GM12891 (cell line): ENCODE results near the gene CFB.
"Not testable (repeated sequence)": the region's sequence is repeated elsewhere in the genome, so short reads cannot be mapped to it uniquely, and the experiment has no call there.

Experiments
- DNase-seq: peaks from one replicate; pipeline ENCODE4 v3.0.0; 2011; ENCODE audit warnings: low spot score; ENCODE audit not compliant: insufficient read length
- FAIRE-seq: peaks from 2 replicates; lab custom pipeline; 2011; peaks lifted over from hg19 to GRCh38; lab: Jason Lieb, UNC
- PAX5 ChIP-seq: IDR thresholded peaks from 2 replicates; pipeline ENCODE4 v1.6.1; 2011; ENCODE audit warnings: low read length, moderate library complexity, mild to moderate bottlenecking; ENCODE audit not compliant: insufficient read depth, severe bottlenecking
- POLR2A ChIP-seq: IDR thresholded peaks from 2 replicates; pipeline ENCODE4 v1.6.1; 2011; ENCODE audit warnings: low read depth, low read length, control low read depth
- POLR2AphosphoS5 ChIP-seq: IDR thresholded peaks from 2 replicates; pipeline ENCODE4 v1.6.1; 2011; ENCODE audit warnings: low read depth, low read length, control low read depth
- POU2F2 ChIP-seq: IDR thresholded peaks from 2 replicates; pipeline ENCODE4 v1.6.1; 2011; ENCODE audit warnings: low read depth, mild to moderate bottlenecking, control low read depth, low read length, moderate library complexity
- SPI1 ChIP-seq: IDR thresholded peaks from 2 replicates; pipeline ENCODE4 v1.6.1; 2011; ENCODE audit warnings: low read depth, low read length, control low read depth
- TAF1 ChIP-seq: IDR thresholded peaks from 2 replicates; pipeline ENCODE4 v1.6.1; 2011; ENCODE audit warnings: low read depth, low read length, control low read depth

Gene CFB

DNA sequence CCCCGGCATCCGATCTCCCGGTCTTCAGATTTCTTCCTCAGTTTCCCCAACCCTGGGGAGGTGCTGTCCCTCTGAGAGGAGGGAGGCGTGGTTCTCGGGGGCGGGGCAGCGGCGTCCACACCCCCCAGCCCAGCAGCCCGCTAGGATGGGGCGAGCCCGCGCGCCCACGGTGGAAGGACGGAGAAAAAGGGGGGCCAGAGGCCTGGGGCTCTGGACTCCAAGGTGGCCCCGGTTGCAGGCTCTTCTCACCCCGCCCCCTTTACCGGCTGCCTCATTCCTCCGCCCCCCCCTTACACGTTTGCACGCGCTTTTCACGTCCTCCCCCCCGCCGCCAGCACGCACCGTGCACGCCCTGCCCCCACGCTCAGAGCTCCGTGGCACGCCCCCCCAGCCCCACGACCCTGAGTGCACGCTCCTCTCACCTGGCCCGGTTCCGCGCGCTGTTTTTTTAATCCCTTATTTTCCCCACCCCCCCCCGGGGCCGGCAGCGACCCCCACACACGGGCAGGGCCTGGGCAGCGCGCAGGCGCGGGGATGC is 44.4 kb upstream of the CFB start:
- FAIRE-seq, result no peak
- peak; percentile 58 for DNase-seq
- TF ChIP-seq POLR2AphosphoS5, result no peak; the same call in 1 of the 2 replicates

DNA sequence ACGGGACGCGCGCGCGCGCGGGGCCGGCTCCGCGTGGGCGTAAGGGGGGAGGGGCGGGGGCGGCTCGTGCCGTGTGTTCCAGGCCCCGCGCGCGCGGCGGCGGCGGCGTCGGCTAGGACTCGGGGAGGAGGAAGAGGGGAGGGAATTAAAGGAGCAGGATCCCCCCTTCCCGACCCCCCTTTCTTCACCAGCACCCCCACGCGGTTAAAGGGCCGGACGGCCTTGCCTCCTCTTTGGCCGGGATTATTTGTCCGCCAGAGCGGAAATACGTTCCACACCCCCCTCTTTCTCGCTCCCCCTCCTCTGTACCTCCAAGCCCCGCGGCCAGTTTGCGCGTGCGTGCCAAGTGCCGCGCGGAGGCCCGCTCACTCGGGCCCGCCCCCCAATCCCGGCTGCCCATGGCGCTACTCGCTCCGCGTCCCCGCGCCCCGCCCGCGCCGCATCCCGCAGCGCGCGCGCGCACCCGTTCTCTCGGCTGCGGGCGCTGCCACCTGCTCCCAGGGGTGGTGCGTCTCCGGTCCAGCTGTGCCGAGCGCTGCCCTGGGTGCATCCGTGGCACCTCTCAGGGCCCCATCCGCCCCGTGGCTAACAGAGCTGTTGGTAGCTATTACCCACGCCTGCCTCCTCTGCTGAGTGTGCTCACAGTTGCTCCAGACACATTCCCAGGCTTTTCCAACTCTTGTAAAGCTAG is 43.8 kb upstream of the CFB start, which contains the start of gene ZBTB12:
Gene ZBTB12 (minus strand): TSS at position 134 of the 691 bp plus-strand sequence. CDS start 781 bp downstream, outside the sequence.
- peak; percentile 85 for DNase-seq
- peak; percentile 92 for FAIRE-seq
- no peak for TF ChIP-seq POU2F2
- TF ChIP-seq TAF1, result 0 out of 2 replicates have a peak, but pooled peaks have one; percentile 25

DNA sequence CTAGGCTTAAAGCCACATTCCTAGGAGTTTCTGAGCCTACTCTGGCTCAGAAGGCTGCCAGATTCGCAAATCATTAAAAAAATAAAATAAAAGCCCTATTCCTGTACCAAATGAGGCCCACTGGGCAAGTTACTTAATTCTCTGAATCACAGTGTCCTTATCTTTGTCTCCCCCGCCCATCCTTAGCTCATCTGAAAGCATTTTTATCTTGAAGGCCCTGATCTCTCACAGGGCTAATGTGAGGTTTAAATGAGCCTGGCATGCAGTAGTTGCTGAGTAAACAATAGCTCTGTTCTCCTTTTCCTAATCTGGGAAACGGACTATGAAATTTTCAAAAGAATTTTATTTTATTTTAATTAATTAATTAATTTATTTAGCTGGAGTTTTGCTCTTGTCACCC is 41.9 kb upstream of the CFB start:
- FAIRE-seq (no peak), DNase-seq (no peak)
- TF ChIP-seq PAX5, result no peak
- TF ChIP-seq TAF1, result no peak
- no peak for TF ChIP-seq SPI1
- no peak for TF ChIP-seq POLR2A
- TF ChIP-seq POLR2AphosphoS5, result no peak
- TF ChIP-seq POU2F2, result no peak

DNA sequence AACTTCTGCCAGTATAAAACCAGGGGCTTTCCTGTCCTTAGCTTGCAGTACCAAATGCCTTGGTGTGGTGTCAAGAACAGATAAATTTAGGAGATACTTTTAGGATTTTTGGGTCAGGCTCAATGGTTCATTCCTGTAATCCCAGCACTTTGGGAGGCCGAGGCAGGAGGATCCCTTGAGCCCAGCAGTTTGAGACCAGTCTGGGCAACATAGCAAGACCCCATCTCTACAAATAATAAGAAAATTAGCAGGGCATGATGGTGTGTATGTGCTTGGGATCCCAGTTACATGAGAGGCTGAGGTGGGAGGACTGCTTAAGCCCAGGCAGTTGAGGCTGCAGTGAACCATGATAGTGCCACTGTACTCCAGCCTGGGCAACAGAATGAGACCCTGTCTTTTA is 40.9 kb upstream of the CFB start:
- TF ChIP-seq PAX5, result no peak
- TF ChIP-seq SPI1, result no peak
- TF ChIP-seq POLR2A, result no peak
- TF ChIP-seq POLR2AphosphoS5, result no peak
- no peak for TF ChIP-seq POU2F2
- no peak for TF ChIP-seq TAF1
- DNase-seq (no peak), FAIRE-seq (no peak)

DNA sequence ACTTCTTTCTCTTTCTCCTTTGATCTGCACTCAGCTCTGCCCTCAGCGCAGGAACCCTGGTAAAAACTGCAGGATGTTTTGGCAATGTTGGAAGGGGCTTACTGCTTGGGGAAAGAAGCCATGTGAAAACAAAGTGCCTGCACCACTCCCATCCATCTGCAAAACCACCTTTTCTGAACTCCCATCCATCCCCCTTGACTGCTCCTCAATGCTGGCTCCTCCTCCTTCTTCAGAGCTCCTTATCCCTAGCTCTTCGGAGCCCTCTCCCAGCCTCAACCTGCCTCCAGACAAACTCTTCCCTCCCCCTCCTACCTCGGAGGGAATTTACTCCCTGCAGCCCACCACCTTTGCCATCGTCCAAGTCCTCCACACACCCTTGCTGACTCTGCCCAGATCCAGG is 39.8 kb upstream of the CFB start:
- DNase-seq (no peak), FAIRE-seq (no peak)
- TF ChIP-seq POLR2A (no peak), POLR2AphosphoS5 (no peak), SPI1 (no peak), POU2F2 (no peak), PAX5 (no peak), TAF1 (no peak)

DNA sequence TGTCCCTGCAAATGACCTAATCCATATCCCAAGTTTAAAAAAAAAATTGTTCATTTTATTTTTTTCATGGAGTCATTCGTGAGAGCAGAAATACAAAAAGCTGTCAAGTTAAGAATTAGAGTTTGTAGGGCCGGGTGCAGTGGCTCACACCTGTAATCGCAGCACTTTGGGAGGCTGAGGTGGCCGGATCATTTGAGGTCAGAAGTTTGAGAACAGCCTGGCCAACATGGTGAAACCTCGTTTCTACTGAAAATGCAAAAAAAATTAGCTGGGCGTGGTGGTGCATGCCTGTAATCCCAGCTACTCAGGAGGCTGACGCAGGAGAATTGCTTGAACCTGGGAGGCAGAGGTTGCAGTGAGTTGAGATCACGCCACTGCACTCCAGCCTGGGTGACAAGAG is 39.2 kb upstream of the CFB start:
- not testable (repeated sequence) for FAIRE-seq, DNase-seq

DNA sequence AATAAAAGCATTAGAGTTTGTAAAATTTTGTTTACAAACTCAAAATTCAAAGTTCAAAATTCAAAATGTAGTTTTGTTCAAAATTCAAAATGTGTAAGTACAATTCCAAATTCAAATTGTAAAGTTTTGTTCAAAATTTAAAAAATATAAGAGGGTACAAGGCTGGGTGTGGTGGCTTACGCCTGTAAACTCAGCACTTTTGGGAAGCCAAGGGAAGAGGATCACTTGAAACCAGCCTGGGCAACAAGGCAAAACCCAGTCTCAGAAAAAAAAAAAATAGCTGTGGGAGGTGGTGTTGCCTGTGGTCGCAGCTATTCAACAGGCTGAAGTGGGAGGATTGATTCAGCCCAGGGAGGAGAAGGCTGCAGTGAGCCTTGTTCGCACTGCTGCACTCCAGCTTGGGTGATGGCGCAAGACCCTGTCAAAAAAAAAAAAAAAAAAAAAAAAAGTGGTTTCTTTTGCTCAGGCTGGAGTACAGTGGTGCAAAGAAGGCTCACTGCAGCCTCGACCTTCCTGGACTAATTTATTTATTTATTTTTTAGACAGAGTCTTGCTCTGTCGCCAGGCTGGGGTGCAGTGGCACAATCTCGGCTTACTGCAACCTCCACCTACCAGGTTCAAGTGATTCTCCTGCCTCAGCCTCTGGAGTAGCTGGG is 38.6 kb upstream of the CFB start:
- DNase-seq, result no peak
- no peak for TF ChIP-seq TAF1
- no peak for TF ChIP-seq POU2F2
- TF ChIP-seq POLR2A, result no peak
- TF ChIP-seq POLR2AphosphoS5, result no peak
- no peak for TF ChIP-seq PAX5
- no peak for TF ChIP-seq SPI1
- FAIRE-seq, result peak; percentile 31

DNA sequence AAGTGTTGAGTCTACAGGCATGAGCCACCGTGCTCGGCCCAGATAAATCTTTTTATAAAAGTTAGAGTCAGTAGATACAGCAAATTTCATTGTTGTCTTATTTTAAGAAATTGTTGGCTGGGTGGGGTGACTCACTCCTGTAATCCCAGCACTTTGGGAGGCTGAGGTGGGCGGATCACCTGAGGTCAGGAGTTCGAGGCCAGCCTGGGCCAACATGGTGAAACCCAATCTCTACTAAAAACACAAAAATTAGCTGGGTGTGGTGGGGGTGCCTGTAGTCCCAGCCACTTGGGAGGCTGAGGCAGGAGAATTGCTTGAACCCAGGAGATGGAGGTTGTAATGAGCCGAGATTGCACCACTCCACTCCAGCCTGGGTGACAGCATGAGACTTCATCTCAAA is 37.6 kb upstream of the CFB start:
- FAIRE-seq, DNase-seq: not testable (repeated sequence)

DNA sequence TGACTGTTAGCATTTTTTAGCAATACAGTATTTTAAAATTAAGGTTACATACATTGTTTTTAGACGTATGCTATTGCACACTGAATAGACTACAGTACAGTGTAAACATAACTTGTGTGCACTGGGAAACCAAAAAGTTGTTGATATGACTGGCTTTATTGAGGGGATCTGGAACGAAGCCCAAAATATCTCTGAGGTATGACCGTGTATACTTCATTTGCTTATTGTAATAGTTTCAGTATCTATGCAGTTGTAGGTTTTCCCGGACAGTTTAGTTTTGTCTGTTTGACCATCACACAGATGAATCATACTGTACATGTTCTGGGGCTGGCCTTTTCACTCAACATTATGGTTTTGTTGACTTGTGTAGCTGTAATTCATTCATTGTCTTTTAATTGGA is 37.1 kb upstream of the CFB start:
- peak; percentile 49 for DNase-seq
- no peak for FAIRE-seq
- no peak for TF ChIP-seq TAF1
- peak; percentile 89 for TF ChIP-seq POU2F2
- no peak for TF ChIP-seq PAX5

DNA sequence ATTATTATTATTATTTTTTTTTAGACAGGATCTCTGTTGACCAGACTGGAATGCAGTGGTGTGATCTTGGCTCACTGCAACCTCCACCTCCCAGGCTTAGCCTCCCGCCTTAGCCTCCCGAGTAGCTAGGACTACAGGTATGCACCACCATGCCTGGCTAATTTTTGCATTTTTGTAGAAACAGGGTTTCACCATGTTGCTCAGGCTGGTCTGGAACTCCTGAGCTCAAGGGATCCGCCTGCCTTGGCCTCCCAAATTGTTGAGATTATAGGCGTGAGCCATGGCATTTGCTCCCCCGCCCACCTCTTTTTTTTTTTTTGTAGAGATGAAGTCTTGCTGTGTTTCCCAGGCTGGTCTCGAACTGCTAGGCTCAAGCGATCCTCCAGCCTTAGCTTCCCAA is 36.6 kb upstream of the CFB start:
- not testable (repeated sequence) for FAIRE-seq, DNase-seq

DNA sequence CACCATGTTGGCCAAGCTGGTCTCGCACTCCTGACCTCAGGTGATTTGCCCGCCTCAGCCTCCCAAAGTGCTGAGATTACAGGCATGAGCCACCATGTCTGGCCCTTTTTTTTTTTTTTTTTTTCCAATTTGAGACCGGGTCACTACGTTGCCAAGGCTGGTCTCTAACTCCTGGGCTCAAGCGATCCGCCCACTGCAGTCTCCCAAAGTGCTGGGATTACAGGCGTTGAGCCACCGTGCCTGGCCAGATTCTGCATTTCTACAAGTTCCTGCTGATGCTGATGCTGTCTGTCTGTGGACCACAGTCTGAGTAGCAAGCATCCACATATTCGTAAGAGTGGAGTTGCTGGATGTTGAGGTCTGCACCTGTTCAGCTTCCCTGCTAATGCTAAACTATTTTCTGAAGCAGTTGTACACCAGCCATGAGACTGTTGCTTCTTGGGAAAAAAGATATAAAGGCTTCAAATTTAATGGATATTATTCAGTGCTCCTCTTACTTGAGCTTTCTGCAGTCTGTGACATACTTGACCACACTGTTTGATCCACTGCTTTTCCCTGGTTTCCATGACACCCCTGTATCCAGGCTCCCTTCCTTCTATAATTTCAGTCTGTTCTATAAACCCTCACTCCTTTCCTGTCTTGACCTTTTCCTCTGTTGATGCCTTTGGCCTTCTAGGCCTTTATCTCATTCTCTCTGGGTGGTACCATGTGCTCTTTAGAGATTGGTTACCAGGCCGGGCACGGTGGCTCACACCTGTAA is 33.9 kb upstream of the CFB start:
- DNase-seq (no peak), FAIRE-seq (no peak)
- TF ChIP-seq POU2F2 (no peak), TAF1 (no peak), SPI1 (no peak), POLR2AphosphoS5 (no peak), POLR2A (no peak), PAX5 (no peak)
